Mesenchymal stem cell (in vitro differentiated cells and primary cell): ENCODE measurements around the gene MARK4.

Experiments
- DNase-seq: peaks from one replicate; pipeline ENCODE4 v3.0.0-alpha.2; 2013
- H2AFZ ChIP-seq: one replicate; pipeline ENCODE4 v1.6.1; 2013; ENCODE audit warnings: low read depth, mild to moderate bottlenecking, control low read depth, inconsistent platforms, low read length, moderate library complexity
- H2AK5ac ChIP-seq: 2 replicates; pipeline ENCODE4 v1.6.1; 2013; ENCODE audit warnings: low read length, moderate library complexity, mild to moderate bottlenecking, inconsistent platforms; ENCODE audit not compliant: severe bottlenecking
- H2BK120ac ChIP-seq: one replicate; pipeline ENCODE4 v1.6.1; 2013; ENCODE audit warnings: low read depth, mild to moderate bottlenecking, inconsistent platforms, low read length, moderate library complexity
- H2BK12ac ChIP-seq, 2 experiments: one replicate each; pipeline ENCODE4 v1.6.1; 2013; ENCODE audit warnings: inconsistent platforms in 2 of 2, low read length in 2 of 2, mild to moderate bottlenecking in 2 of 2, moderate library complexity in 2 of 2, control low read depth in 1 of 2
- H2BK15ac ChIP-seq: one replicate; pipeline ENCODE4 v1.6.1; 2013; ENCODE audit warnings: mild to moderate bottlenecking, low read depth, inconsistent platforms; ENCODE audit not compliant: poor library complexity, severe bottlenecking
- H2BK5ac ChIP-seq: 2 replicates; pipeline ENCODE4 v1.6.1; 2013; ENCODE audit warnings: low read depth, mild to moderate bottlenecking, low read length, control low read depth, inconsistent platforms; ENCODE audit not compliant: poor library complexity, severe bottlenecking
- H3K14ac ChIP-seq, 2 experiments: one replicate each; pipeline ENCODE4 v1.6.1; 2013; ENCODE audit warnings: inconsistent platforms in 2 of 2, low read length in 2 of 2, control low read depth in 1 of 2, mild to moderate bottlenecking in 1 of 2, moderate library complexity in 1 of 2
- H3K18ac ChIP-seq, 2 experiments: one replicate each; pipeline ENCODE4 v1.6.1; 2013; ENCODE audit warnings: inconsistent platforms in 2 of 2, low read length in 2 of 2, control low read depth in 1 of 2, low read depth in 1 of 2, mild to moderate bottlenecking in 1 of 2
- H3K23ac ChIP-seq, 2 experiments: one replicate each; pipeline ENCODE4 v1.6.1; 2013; ENCODE audit warnings: inconsistent platforms in 2 of 2, low read length in 2 of 2, mild to moderate bottlenecking in 2 of 2, moderate library complexity in 2 of 2, control low read depth in 1 of 2
- H3K27ac ChIP-seq: 2 replicates; pipeline ENCODE4 v1.5.1; 2013; ENCODE audit warnings: mild to moderate bottlenecking, moderate library complexity, low read length, control low read depth, inconsistent platforms; ENCODE audit not compliant: poor library complexity, severe bottlenecking
- H3K27me3 ChIP-seq, 2 experiments: 2 replicates each; pipeline versions ENCODE4 v1.6.1 to v1.7.0; 2013; ENCODE audit warnings: low read length in 2 of 2, mild to moderate bottlenecking in 2 of 2, moderate library complexity in 2 of 2, control low read depth in 1 of 2, inconsistent platforms in 1 of 2; ENCODE audit not compliant: control insufficient read depth in 1 of 2, insufficient read depth in 1 of 2
- H3K36me3 ChIP-seq, 2 experiments: 2 replicates each; pipeline versions ENCODE4 v1.6.1 to v1.7.0; 2013; ENCODE audit warnings: low read length in 2 of 2, control low read depth in 1 of 2, inconsistent platforms in 1 of 2, low read depth in 1 of 2, mild to moderate bottlenecking in 1 of 2; ENCODE audit not compliant: insufficient read depth in 2 of 2, control insufficient read depth in 1 of 2
- H3K4ac ChIP-seq, 2 experiments: one replicate each; pipeline ENCODE4 v1.6.1; 2013; ENCODE audit warnings: inconsistent platforms in 2 of 2, low read length in 2 of 2, mild to moderate bottlenecking in 2 of 2, moderate library complexity in 2 of 2, control low read depth in 1 of 2, low read depth in 1 of 2
- H3K4me1 ChIP-seq: 2 replicates; pipeline ENCODE4 v1.6.1; 2013; ENCODE audit warnings: low read depth, low read length, control low read depth; ENCODE audit not compliant: control insufficient read depth, insufficient read depth
- H3K4me2 ChIP-seq: 2 replicates; pipeline ENCODE4 v1.6.1; 2013; ENCODE audit warnings: low read length, mild to moderate bottlenecking, inconsistent platforms; ENCODE audit not compliant: poor library complexity, severe bottlenecking
- H3K4me3 ChIP-seq, 2 experiments: 2 replicates each; pipeline versions ENCODE4 v1.5.1 to v1.7.0; 2013; ENCODE audit warnings: low read length in 2 of 2, mild to moderate bottlenecking in 2 of 2, control low read depth in 1 of 2, low read depth in 1 of 2; ENCODE audit not compliant: insufficient read depth in 1 of 2
- H3K79me1 ChIP-seq: replicated peaks from 2 replicates; pipeline ENCODE4 v1.6.1; 2013; ENCODE audit warnings: mild to moderate bottlenecking, control low read depth, low read length, inconsistent platforms; ENCODE audit not compliant: poor library complexity, severe bottlenecking
- H3K9ac ChIP-seq: 2 replicates; pipeline ENCODE4 v1.7.0; 2013; ENCODE audit warnings: mild to moderate bottlenecking, low read length, moderate library complexity
- H3K9me3 ChIP-seq: 2 replicates; pipeline ENCODE4 v1.7.0; 2013; ENCODE audit warnings: mild to moderate bottlenecking, low read length; ENCODE audit not compliant: control insufficient read depth
- H4K8ac ChIP-seq: one replicate; pipeline ENCODE4 v1.6.1; 2013; ENCODE audit warnings: inconsistent platforms, mild to moderate bottlenecking, low read length, moderate library complexity
- H4K91ac ChIP-seq: one replicate; pipeline ENCODE4 v1.6.1; 2013; ENCODE audit warnings: mild to moderate bottlenecking, low read length, inconsistent platforms
- WGBS: methylation state at CpG from one replicate; pipeline ENCODE4 v1.1.7; 2013; ENCODE audit warnings: mixed read lengths; 5-methylcytosine and 5-hydroxymethylcytosine counted together

Gene MARK4

GRCh38 chr19:45349126-45349415 lies 98.0 kb downstream of the MARK4 start:
- Histone ChIP-seq H3K4me2 (no peak overlapping the region), H3K9ac (no peak overlapping the region), H3K4me3 (no peak overlapping the region), H3K4ac (no peak overlapping the region), H3K18ac (no peak overlapping the region), H3K79me1 (no peaks in the 10 kb centered on the region), H3K23ac (no peak overlapping the region), H3K4me1 (peaks cover 6% of the 10 kb centered on the region), H2BK15ac (no peak overlapping the region), H2BK120ac (no peak overlapping the region), H2AFZ (no peak overlapping the region), H3K14ac (no peak overlapping the region), H2BK12ac (no peak overlapping the region), H3K27ac (no peak overlapping the region), H3K9me3 (no peaks in the 10 kb centered on the region), H4K8ac (no peak overlapping the region), H4K91ac (peak overlapping the region; percentile 34), H2AK5ac (no peak overlapping the region), H3K36me3 (peaks cover 35 to 49% of the 10 kb centered on the region in 2 experiments), H2BK5ac (no peak overlapping the region), H3K27me3 (peaks cover 9 to 17% of the 10 kb centered on the region in 2 experiments)
- no peak for DNase-seq
- WGBS, result 73% methylated on average over 3 of the region's 3 CpGs

- Histone ChIP-seq H3K36me3 (peaks cover 39 to 53% of the 10 kb centered on the region in 2 experiments), H3K27ac (no peak overlapping the region), H3K4me3 (no peak overlapping the region), H3K4ac (no peak overlapping the region), H3K14ac (no peak overlapping the region), H2BK120ac (no peak overlapping the region), H2BK15ac (no peak overlapping the region), H3K79me1 (no peaks in the 10 kb centered on the region), H2AFZ (no peak overlapping the region), H2BK12ac (no peak overlapping the region), H3K9ac (no peak overlapping the region), H3K23ac (no peak overlapping the region), H3K4me1 (peaks cover 6% of the 10 kb centered on the region), H4K91ac (peak overlapping the region; percentile 34), H3K4me2 (no peak overlapping the region), H3K18ac (no peak overlapping the region), H2AK5ac (no peak overlapping the region), H3K27me3 (peaks cover 9 to 17% of the 10 kb centered on the region in 2 experiments), H3K9me3 (no peaks in the 10 kb centered on the region), H4K8ac (no peak overlapping the region), H2BK5ac (no peak overlapping the region)
- DNase-seq, result no peak
- 96% methylated on average over 17 of the region's 17 CpGs for WGBS
Measured at GRCh38 chr19:45349430-45349941, 98.4 kb downstream of the MARK4 start.

GRCh38 chr19:45350477-45351058 lies 99.5 kb downstream of the MARK4 start:
- Histone ChIP-seq H2AK5ac (no peak overlapping the region), H2BK5ac (no peak overlapping the region), H3K4me3 (no peak overlapping the region), H2BK12ac (no peak overlapping the region), H3K14ac (no peak overlapping the region), H3K4me2 (no peak overlapping the region), H4K8ac (no peak overlapping the region), H3K27ac (no peak overlapping the region), H2AFZ (no peak overlapping the region), H3K79me1 (peaks cover 3% of the 10 kb centered on the region), H3K18ac (no peak overlapping the region), H3K36me3 (peaks cover 48 to 64% of the 10 kb centered on the region in 2 experiments), H3K4me1 (peaks cover 6% of the 10 kb centered on the region), H3K9ac (no peak overlapping the region), H4K91ac (no peak overlapping the region), H3K9me3 (no peaks in the 10 kb centered on the region), H2BK15ac (no peak overlapping the region), H3K27me3 (peaks cover 0 to 10% of the 10 kb centered on the region in 2 experiments), H2BK120ac (no peak overlapping the region), H3K23ac (no peak overlapping the region), H3K4ac (no peak overlapping the region)
- WGBS, result 93% methylated on average over 17 of the region's 17 CpGs
- no peak for DNase-seq

GRCh38 chr19:45351401-45351952 lies 100.4 kb downstream of the MARK4 start:
- H4K8ac ChIP-seq, result no peak overlapping the region
- no peak overlapping the region for H3K4me3 ChIP-seq
- no peak overlapping the region for H2BK5ac ChIP-seq
- H3K36me3 ChIP-seq, result peaks cover 57 to 73% of the 10 kb centered on the region in 2 experiments
- H3K18ac ChIP-seq, result no peak overlapping the region
- H3K9me3 ChIP-seq, result no peaks in the 10 kb centered on the region
- no peak overlapping the region for H4K91ac ChIP-seq
- peaks cover 8% of the 10 kb centered on the region for H3K79me1 ChIP-seq
- no peak overlapping the region for H2BK12ac ChIP-seq
- WGBS, result 92% methylated on average over 9 of the region's 13 CpGs
- no peak overlapping the region for H3K4ac ChIP-seq
- peaks cover 0 to 4% of the 10 kb centered on the region in 2 experiments for H3K27me3 ChIP-seq
- no peak overlapping the region for H3K14ac ChIP-seq
- peaks cover 6% of the 10 kb centered on the region for H3K4me1 ChIP-seq
- H2BK15ac ChIP-seq, result no peak overlapping the region
- H2AK5ac ChIP-seq, result no peak overlapping the region
- H3K23ac ChIP-seq, result no peak overlapping the region
- DNase-seq, result no peak
- H3K4me2 ChIP-seq, result no peak overlapping the region
- no peak overlapping the region for H2BK120ac ChIP-seq
- H2AFZ ChIP-seq, result no peak overlapping the region
- no peak overlapping the region for H3K27ac ChIP-seq
- no peak overlapping the region for H3K9ac ChIP-seq
